Measurements from ENCODE around the gene PARD3.

DNA sequence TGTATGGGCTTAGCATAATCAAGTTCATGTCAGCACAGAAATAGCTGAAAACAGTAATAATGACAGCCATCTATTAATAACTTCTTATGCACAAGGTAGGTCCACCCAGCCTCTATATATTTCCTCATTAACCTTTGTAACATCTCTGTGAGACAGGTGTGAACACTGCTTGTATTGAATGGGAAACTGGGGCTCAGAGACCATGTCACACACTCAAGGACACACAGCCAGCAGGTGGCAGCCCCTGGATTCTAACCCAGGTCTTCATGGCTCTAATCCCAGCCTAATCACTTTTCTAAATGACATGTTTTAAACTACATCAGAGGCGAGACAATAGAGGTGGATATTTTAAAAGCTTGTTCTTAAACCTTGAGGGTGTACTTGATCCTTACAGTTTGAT, 591.4 kb downstream of the PARD3 start:
- TF ChIP-seq EP300 (IDR thresholded peaks at IDR 0.05) (no peak), POLR2A (IDR thresholded peaks at IDR 0.05) (no peak)
- TF ChIP-seq, protein P1, sequence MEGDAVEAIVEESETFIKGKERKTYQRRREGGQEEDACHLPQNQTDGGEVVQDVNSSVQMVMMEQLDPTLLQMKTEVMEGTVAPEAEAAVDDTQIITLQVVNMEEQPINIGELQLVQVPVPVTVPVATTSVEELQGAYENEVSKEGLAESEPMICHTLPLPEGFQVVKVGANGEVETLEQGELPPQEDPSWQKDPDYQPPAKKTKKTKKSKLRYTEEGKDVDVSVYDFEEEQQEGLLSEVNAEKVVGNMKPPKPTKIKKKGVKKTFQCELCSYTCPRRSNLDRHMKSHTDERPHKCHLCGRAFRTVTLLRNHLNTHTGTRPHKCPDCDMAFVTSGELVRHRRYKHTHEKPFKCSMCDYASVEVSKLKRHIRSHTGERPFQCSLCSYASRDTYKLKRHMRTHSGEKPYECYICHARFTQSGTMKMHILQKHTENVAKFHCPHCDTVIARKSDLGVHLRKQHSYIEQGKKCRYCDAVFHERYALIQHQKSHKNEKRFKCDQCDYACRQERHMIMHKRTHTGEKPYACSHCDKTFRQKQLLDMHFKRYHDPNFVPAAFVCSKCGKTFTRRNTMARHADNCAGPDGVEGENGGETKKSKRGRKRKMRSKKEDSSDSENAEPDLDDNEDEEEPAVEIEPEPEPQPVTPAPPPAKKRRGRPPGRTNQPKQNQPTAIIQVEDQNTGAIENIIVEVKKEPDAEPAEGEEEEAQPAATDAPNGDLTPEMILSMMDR (IDR thresholded peaks at IDR 0.05) = no peak
